ENCODE results near the gene SLCO4C1. TPM values are rescaled to one million over a fixed set of nuclear protein-coding genes. Genes with fewer than 3 reads are reported as not detected.
"Not testable (repeated sequence)": the region's sequence is repeated elsewhere in the genome, so short reads cannot be mapped to it uniquely, and the experiment has no call there.

SLCO4C1 gene, protein sequence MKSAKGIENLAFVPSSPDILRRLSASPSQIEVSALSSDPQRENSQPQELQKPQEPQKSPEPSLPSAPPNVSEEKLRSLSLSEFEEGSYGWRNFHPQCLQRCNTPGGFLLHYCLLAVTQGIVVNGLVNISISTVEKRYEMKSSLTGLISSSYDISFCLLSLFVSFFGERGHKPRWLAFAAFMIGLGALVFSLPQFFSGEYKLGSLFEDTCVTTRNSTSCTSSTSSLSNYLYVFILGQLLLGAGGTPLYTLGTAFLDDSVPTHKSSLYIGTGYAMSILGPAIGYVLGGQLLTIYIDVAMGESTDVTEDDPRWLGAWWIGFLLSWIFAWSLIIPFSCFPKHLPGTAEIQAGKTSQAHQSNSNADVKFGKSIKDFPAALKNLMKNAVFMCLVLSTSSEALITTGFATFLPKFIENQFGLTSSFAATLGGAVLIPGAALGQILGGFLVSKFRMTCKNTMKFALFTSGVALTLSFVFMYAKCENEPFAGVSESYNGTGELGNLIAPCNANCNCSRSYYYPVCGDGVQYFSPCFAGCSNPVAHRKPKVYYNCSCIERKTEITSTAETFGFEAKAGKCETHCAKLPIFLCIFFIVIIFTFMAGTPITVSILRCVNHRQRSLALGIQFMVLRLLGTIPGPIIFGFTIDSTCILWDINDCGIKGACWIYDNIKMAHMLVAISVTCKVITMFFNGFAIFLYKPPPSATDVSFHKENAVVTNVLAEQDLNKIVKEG
- polyA plus RNA-seq (ENCODE audit: insufficient read length in 3 of 3) = 10 to 100 TPM; 21.8 to 32.8 (median 29.1) TPM
- long read RNA-seq, donor 1, full-length matches to known transcripts = 2 of 2 reads
- long read RNA-seq, donor 1, partial matches to known transcripts = 0 of 2 reads
- long read RNA-seq, donor 1, other reads (novel, unspliced or antisense) = 0 of 2 reads
- long read RNA-seq, donor 2 = 0 reads
- long read RNA-seq, donor 3, full-length matches to known transcripts = 8 of 8 reads
- long read RNA-seq, donor 3, partial matches to known transcripts = 0 of 8 reads
- long read RNA-seq, donor 3, other reads (novel, unspliced or antisense) = 0 of 8 reads
- long read RNA-seq, donor 4, full-length matches to known transcripts = 4 of 4 reads
- long read RNA-seq, donor 4, partial matches to known transcripts = 0 of 4 reads
- long read RNA-seq, donor 4, other reads (novel, unspliced or antisense) = 0 of 4 reads
- long read RNA-seq, donor 5 = 0 reads
- long read RNA-seq, donor 6, full-length matches to known transcripts = 4 of 4 reads
- long read RNA-seq, donor 6, partial matches to known transcripts = 0 of 4 reads
- long read RNA-seq, donor 6, other reads (novel, unspliced or antisense) = 0 of 4 reads
- long read RNA-seq, donor 7, full-length matches to known transcripts = 3 of 3 reads
- long read RNA-seq, donor 7, partial matches to known transcripts = 0 of 3 reads
- long read RNA-seq, donor 7, other reads (novel, unspliced or antisense) = 0 of 3 reads
- long read RNA-seq, donor 8 = 0 reads
- long read RNA-seq, donor 9, full-length matches to known transcripts = 5 of 5 reads
- long read RNA-seq, donor 9, partial matches to known transcripts = 0 of 5 reads
- long read RNA-seq, donor 9, other reads (novel, unspliced or antisense) = 0 of 5 reads
- long read RNA-seq, donor 10, full-length matches to known transcripts = 2 of 2 reads
- long read RNA-seq, donor 10, partial matches to known transcripts = 0 of 2 reads
- long read RNA-seq, donor 10, other reads (novel, unspliced or antisense) = 0 of 2 reads
- long read RNA-seq, donor 11, full-length matches to known transcripts = 2 of 7 reads
- long read RNA-seq, donor 11, partial matches to known transcripts = 5 of 7 reads
- long read RNA-seq, donor 11, other reads (novel, unspliced or antisense) = 0 of 7 reads
- long read RNA-seq, donor 12, full-length matches to known transcripts = 4 of 4 reads
- long read RNA-seq, donor 12, partial matches to known transcripts = 0 of 4 reads
- long read RNA-seq, donor 12, other reads (novel, unspliced or antisense) = 0 of 4 reads
- long read RNA-seq, donor 13 = 0 reads
- long read RNA-seq, donor 14, full-length matches to known transcripts = 6 of 6 reads
- long read RNA-seq, donor 14, partial matches to known transcripts = 0 of 6 reads
- long read RNA-seq, donor 14, other reads (novel, unspliced or antisense) = 0 of 6 reads
- long read RNA-seq, donor 15 = 0 reads
- long read RNA-seq, donor 16, full-length matches to known transcripts = 10 of 21 reads
- long read RNA-seq, donor 16, partial matches to known transcripts = 11 of 21 reads
- long read RNA-seq, donor 16, other reads (novel, unspliced or antisense) = 0 of 21 reads

DNA sequence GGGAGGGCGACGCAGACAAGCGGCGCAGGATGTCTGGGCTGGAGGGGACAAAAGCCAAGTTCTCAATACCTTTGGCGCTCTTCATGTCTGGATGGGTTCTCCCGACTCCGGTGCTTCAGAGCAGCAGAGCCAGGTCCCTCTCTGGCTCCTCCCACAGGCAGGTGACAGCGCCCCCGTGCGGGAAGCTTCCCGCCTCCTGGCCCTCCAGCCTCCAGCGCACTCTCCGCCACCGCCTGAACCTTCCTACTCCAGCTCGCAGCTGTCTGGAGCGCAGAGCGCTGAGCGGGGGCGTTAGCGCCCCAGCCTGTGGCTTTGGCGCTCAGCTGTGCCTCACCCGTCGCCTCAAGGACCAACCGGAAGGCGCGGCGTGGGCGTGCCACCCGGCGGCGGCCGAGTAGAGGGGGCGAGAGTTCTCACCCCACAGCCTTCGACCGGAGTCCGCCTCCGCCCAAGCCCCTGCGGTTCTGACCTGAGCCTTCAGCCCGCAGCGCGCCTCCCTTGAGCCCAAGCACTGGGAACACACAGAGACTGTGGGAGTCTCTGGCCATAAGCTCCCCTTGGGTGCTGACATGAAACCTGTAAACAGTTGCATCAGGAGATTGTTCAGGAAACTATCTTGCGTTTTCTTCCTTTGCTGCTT is at the start of gene SLCO4C1:
Gene SLCO4C1, minus strand, starts transcription at position 107 of the 640 bp plus-strand sequence. Its CDS starts 22 bp downstream, at position 85.
- DNase-seq (ENCODE audit: extremely low read depth in 1 of 11, low read depth in 9 of 11, low spot score in 4 of 11) = peak; percentile 51 to 81 (median 68)

DNA sequence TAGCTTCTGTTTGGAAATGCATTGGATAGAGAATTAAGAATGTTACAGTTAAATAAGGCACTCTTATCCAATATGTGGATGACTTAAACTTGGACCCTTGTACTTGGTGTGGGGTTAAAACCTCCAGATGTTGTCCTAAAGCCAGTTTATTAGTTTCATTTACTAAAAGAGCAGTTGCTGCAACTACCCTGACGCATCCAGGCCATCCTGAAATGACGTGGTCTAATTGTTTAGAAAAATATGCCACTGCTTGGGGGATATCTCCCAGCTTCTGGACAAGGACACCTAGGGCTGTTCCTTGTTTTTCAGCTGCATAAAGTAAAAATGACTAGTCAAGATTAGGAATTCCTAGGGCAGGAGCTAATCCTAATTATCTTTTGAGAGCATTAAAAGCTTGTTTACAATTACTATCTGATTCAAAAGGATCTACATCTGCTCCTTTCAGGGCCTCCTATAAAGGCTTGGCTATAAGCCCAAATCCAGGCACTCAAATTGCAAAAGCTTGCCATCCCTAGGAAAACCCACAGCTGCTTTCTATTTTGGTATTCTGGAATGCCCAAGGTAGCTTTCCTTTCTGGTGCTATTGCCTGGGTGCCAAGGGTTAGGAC is 45.7 kb upstream of the SLCO4C1 start:
- DNase-seq (ENCODE audit: extremely low read depth in 1 of 11, low read depth in 9 of 11, low spot score in 4 of 11) = no peak

DNA sequence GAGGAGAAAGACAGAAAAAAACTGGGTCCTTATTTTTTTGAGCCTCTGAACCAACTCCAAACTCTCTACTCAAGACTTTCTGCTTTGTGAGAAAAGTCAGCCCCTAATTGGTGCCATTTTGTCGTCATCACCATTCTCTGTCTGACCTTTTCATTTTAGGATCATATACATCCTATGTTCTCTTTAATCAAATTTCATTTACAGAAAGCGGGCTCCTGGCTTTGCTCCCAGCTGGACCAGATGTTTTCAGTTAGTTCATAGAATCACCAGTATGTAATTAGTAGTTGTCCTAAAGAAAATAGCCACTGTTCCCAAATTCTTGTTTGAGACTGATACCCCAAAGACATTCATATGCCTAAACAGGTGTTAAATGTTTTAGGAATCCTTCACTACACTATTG is 28.6 kb upstream of the SLCO4C1 start:
- peak in 4 of 11 donors; percentile 4 to 25 (median 12) for DNase-seq (ENCODE audit: extremely low read depth in 1 of 11, low read depth in 9 of 11, low spot score in 4 of 11)

DNA sequence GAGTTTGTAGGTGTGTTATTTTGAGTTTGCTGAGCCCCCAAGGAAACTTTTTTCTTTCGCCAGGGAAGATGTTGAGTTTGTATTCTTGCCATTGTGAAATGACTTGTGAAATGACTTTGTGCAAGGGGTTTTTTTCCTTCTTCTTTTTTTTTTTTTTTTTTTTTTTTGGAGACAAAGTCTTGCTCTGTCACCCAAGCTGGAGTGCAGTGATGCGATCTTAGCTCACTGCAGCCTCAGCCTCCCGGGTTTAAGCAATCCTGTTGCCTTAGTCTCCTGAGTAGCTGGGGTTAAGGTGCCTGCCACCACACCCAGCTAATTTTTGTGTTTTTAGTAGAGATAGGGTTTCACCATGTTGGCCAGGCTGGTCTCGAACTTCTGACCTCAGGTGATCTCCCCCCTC is 22.7 kb upstream of the SLCO4C1 start:
- not testable (repeated sequence) for DNase-seq (ENCODE audit: extremely low read depth in 1 of 11, low read depth in 9 of 11, low spot score in 4 of 11)

GRCh38 chr5:102314328-102314727 is 18.2 kb upstream of the SLCO4C1 start:
- DNase-seq (ENCODE audit: extremely low read depth in 1 of 11, low read depth in 9 of 11, low spot score in 4 of 11) = no peak

DNA sequence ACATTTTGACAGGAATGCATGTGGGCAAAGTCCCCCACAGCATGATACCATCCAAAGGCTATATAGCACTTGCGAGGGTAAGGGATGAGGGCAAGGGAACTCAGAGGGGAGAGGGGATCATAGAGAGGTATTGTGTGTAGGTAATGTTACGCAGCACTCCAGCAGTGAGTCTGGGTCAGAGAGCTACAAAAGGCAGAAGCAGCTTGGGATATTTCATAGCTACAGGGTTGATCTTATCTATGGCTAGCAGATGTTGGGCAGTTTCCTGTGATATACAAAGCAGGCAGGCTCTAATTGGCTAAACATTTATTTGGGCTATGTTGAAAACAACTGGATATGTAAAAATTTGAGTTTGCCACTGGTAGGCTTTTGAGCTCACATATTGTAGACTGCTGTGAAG is 17.8 kb upstream of the SLCO4C1 start:
- DNase-seq (ENCODE audit: extremely low read depth in 1 of 11, low read depth in 9 of 11, low spot score in 4 of 11) = no peak

- no peak for DNase-seq (ENCODE audit: extremely low read depth in 1 of 11, low read depth in 9 of 11, low spot score in 4 of 11)
Measured at GRCh38 chr5:102312586-102313370, 16.7 kb upstream of the SLCO4C1 start.

GRCh38 chr5:102309586-102309985 is 13.5 kb upstream of the SLCO4C1 start:
- no peak for DNase-seq (ENCODE audit: extremely low read depth in 1 of 11, low read depth in 9 of 11, low spot score in 4 of 11)

GRCh38 chr5:102307232-102307631 is 11.1 kb upstream of the SLCO4C1 start:
- no peak for DNase-seq (ENCODE audit: extremely low read depth in 1 of 11, low read depth in 9 of 11, low spot score in 4 of 11)

- DNase-seq (ENCODE audit: extremely low read depth in 1 of 11, low read depth in 9 of 11, low spot score in 4 of 11) = no peak
Measured at GRCh38 chr5:102306121-102306520, 10.0 kb upstream of the SLCO4C1 start.

GRCh38 chr5:102295534-102296177 is 428 bp downstream of the SLCO4C1 start:
- DNase-seq (ENCODE audit: extremely low read depth in 1 of 11, low read depth in 9 of 11, low spot score in 4 of 11) = peak in 5 of 11 donors; percentile 10 to 25 (median 21)

- DNase-seq (ENCODE audit: extremely low read depth in 1 of 11, low read depth in 9 of 11, low spot score in 4 of 11) = no peak
Measured at GRCh38 chr5:102294886-102295395, 1.1 kb downstream of the SLCO4C1 start.

- no peak for DNase-seq (ENCODE audit: extremely low read depth in 1 of 11, low read depth in 9 of 11, low spot score in 4 of 11)
Measured at GRCh38 chr5:102290004-102290403, 6.1 kb downstream of the SLCO4C1 start.

DNA sequence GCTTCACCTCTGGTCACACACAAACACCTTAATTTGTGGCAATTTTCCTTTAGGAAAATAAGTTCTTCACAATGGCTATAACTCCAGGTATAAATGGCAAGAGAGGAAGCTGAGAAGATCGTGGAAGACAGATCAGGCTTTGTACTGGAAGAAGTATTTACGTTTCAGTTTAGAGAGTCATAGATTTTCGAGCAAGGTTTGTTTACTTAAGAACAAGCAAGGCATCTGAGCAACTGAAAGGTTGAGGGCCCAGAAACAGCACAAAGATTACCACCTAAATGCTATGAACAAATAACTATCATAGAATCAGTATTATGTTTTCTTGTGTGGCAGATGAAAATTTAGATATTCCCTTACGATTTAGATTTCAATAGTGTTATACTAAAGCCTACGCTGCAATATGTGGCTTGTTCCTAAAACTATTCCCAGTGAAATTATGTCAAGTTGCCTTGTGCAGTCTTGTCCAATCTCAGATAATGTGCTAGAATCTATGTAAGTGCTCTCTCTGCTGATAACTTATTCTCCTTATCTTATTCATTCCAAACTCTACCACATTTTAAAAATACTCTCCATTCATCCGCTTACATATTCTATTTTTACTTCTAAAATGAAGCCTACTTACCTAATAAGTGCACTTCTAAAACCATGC is 6.7 kb downstream of the SLCO4C1 start:
- DNase-seq (ENCODE audit: extremely low read depth in 1 of 11, low read depth in 9 of 11, low spot score in 4 of 11) = no peak
